Adrenal gland (tissue), 12 donors: ENCODE results near the gene MBP. TPM values are rescaled to one million over a fixed set of nuclear protein-coding genes. Genes with fewer than 3 reads are reported as not detected.

ENCODE experiments used
- DNase-seq, 7 donors: peaks; one replicate each; pipeline ENCODE4 v3.0.0-alpha.2; 2019 to 2020
- H3K27ac ChIP-seq, 5 donors: fragments of 200-600 bp; sonication (generic) in 4 of 5; 1 replicate in 3 of 5; 2 replicates in 2 of 5; pipeline versions ENCODE4 v1.5.1 to v1.8.0; 2016 to 2020; ENCODE audit warnings: mild to moderate bottlenecking in 1 of 5
- H3K27me3 ChIP-seq: fragments of 200-600 bp; 2 replicates; pipeline ENCODE4 v1.8.0; 2021
- H3K36me3 ChIP-seq, 2 donors: fragments of 200-600 bp; replicated peaks in 1 of 2; 1 replicate in 1 of 2; 2 replicates in 1 of 2; pipeline versions ENCODE4 v1.5.1 to v1.8.0; 2018 to 2022
- H3K4me1 ChIP-seq, 2 donors: fragments of 200-600 bp; replicated peaks in 1 of 2; 1 replicate in 1 of 2; 2 replicates in 1 of 2; pipeline versions ENCODE4 v1.5.1 to v1.8.0; 2018 to 2021
- H3K4me3 ChIP-seq, 4 donors: fragments of 200-600 bp; sonication (generic) in 3 of 4; one replicate each; pipeline ENCODE4 v1.5.1; 2016 to 2018
- H3K9me3 ChIP-seq, 3 donors: fragments of 200-600 bp; sonication (generic) in 1 of 3; replicated peaks in 1 of 3; 1 replicate in 2 of 3; 2 replicates in 1 of 3; pipeline versions ENCODE4 v1.5.1 to v1.8.0; 2016 to 2021
- CTCF ChIP-seq, 6 experiments: fragments of 450-650 bp in 4 of 6; fragments of 200-600 bp in 2 of 6; sonication (generic) in 1 of 6; IDR thresholded peaks; 1 replicate in 5 of 6; 2 replicates in 1 of 6; pipeline versions ENCODE4 v1.5.1 to v1.8.0; 2016 to 2021; ENCODE audit warnings: antibody characterized with exemption in 6 of 6, mild to moderate bottlenecking in 2 of 6, moderate library complexity in 1 of 6
- POLR2A ChIP-seq, 2 donors: fragments of 450-650 bp; IDR thresholded peaks; one replicate each; pipeline ENCODE4 v1.6.1; 2017; ENCODE audit warnings: antibody characterized with exemption in 2 of 2, mild to moderate bottlenecking in 2 of 2, moderate library complexity in 1 of 2
- WGBS, 4 donors: extraction: QIAGEN DNeasy Blood & Tissue Kit in 2 of 4; methylation state at CpG; one replicate each; pipeline versions ENCODE4 v1.1.5 to v1.1.7; 2013 to 2017; 5-methylcytosine and 5-hydroxymethylcytosine counted together
- intact Hi-C, 2 donors: fragments of 100-400 bp; cut with DNase I; formaldehyde crosslinking; loops; one replicate each; pipeline versions ENCODE4 v1.14.1 to v1.15.0; 2022 to 2023
- polyA plus RNA-seq, 3 donors: library from polyadenylated mRNA; stranded (reverse); fragments of 200-250 nt in 2 of 3; fragments of 350-450 nt in 1 of 3; fragmentation: Illumina TruSeq in 1 of 3; extraction: RNeasy Lipid Tissue Mini Kit (QIAGEN cat#74804) in 1 of 3; gene quantifications; one replicate each; pipeline ENCODE4 v1.2.3, GENCODE V29; 2013 to 2014
- total RNA-seq, 9 donors: library from RNA; depleted of rRNA in 4 of 9; stranded (reverse); fragments of >200 nt in 4 of 9; fragments of 120-200 nt in 1 of 9; fragmentation: NEBNext Ultra II Directional in 1 of 9; extraction: Animal tissue kit (Norgen Biotek cat#: 25700) in 1 of 9; gene quantifications; one replicate each; pipeline versions ENCODE4 v1.1.0 to v1.2.4, GENCODE V29; 2013 to 2023
- donor health status: healthy with polysubstance abuse.
- donor health status: Bipolar disorder and iron deficiency.
- donor health status: DM: yes; HTN: yes; CAD: no.
- donor health status: DM: no; HTN: no; CAD: no.
- donor health status: DM: no; HTN: no; CAD: no.
- donor health status: DM: yes; HTN: yes; CAD: no.

Gene MBP
- total and polyA plus RNA-seq, 12 donors = 1.8 to 23.7 (median 13.7) TPM

- Histone ChIP-seq H3K27me3 (no peaks in the 10 kb centered on the region), H3K36me3 (no peaks in the 10 kb centered on the region), H3K4me1 (peaks cover 0 to 37% of the 10 kb centered on the region in 2 donors), H3K27ac (peak overlapping the region in 1 of 5 donors; percentile 70), H3K4me3 (no peak overlapping the region), H3K9me3 (no peaks in the 10 kb centered on the region)
- TF ChIP-seq CTCF (IDR thresholded peaks at IDR 0.05) (no peak), POLR2A (IDR thresholded peaks at IDR 0.05) (no peak)
- 76 to 92% (median 90%) methylated on average over 16 of the region's 16 CpGs for WGBS, 4 donors
- no peak for DNase-seq
- intact Hi-C loops = no loop called here
Measured at GRCh38 chr18:77070627-77071026, 62.0 kb downstream of the MBP start.

- no peak overlapping the region for H3K27ac ChIP-seq
- no peak overlapping the region for H3K4me3 ChIP-seq
- H3K36me3 ChIP-seq = no peaks in the 10 kb centered on the region
- H3K4me1 ChIP-seq = peaks cover 0 to 37% of the 10 kb centered on the region in 2 donors
- no peaks in the 10 kb centered on the region for H3K27me3 ChIP-seq
- 80 to 88% (median 83%) methylated on average over 13 of the region's 13 CpGs for WGBS, 4 donors
- TF ChIP-seq CTCF (IDR thresholded peaks at IDR 0.05) (no peak), POLR2A (IDR thresholded peaks at IDR 0.05) (no peak)
- no peaks in the 10 kb centered on the region for H3K9me3 ChIP-seq
- DNase-seq = no peak
- intact Hi-C loops = no loop called here
Measured at GRCh38 chr18:77069931-77070330, 62.7 kb downstream of the MBP start.

- Histone ChIP-seq H3K4me1 (peaks cover 0 to 37% of the 10 kb centered on the region in 2 donors), H3K9me3 (no peaks in the 10 kb centered on the region), H3K27me3 (no peaks in the 10 kb centered on the region), H3K36me3 (no peaks in the 10 kb centered on the region), H3K27ac (no peak overlapping the region), H3K4me3 (no peak overlapping the region)
- intact Hi-C loops = no loop called here
- WGBS, 4 donors = 70 to 93% (median 81%) methylated on average over 14 of the region's 14 CpGs
- TF ChIP-seq POLR2A (IDR thresholded peaks at IDR 0.05) (no peak), CTCF (IDR thresholded peaks at IDR 0.05) (no peak)
- peak in 1 of 7 donors; percentile 23 for DNase-seq
Measured at GRCh38 chr18:77069482-77069881, 63.1 kb downstream of the MBP start.

GRCh38 chr18:77068321-77069312, 64.0 kb downstream of the MBP start:
- no peaks in the 10 kb centered on the region for H3K27me3 ChIP-seq
- no peak overlapping the region for H3K4me3 ChIP-seq
- TF ChIP-seq POLR2A (IDR thresholded peaks at IDR 0.05) (no peak), CTCF (IDR thresholded peaks at IDR 0.05) (no peak)
- peaks cover 0 to 37% of the 10 kb centered on the region in 2 donors for H3K4me1 ChIP-seq
- no peaks in the 10 kb centered on the region for H3K36me3 ChIP-seq
- no peaks in the 10 kb centered on the region for H3K9me3 ChIP-seq
- 50 to 79% (median 59%) methylated on average over 14 to 15 of the region's 15 CpGs for WGBS, 4 donors
- peak in 1 of 7 donors; percentile 16 for DNase-seq
- peak overlapping the region in 2 of 5 donors; percentile 69 to 88 for H3K27ac ChIP-seq
- intact Hi-C loops = no loop called here
